Tibial nerve (tissue), 4 donors: ENCODE data around the gene ARMH2.

Source experiments
- CTCF ChIP-seq, 5 experiments: fragments of 200-600 bp in 3 of 5; fragments of 450-650 bp in 2 of 5; sonication (generic) in 3 of 5; IDR thresholded peaks; one replicate each; pipeline ENCODE4 v1.5.1; 2016 to 2019; ENCODE audit warnings: antibody characterized with exemption in 5 of 5, mild to moderate bottlenecking in 3 of 5, moderate library complexity in 2 of 5
- EP300 ChIP-seq, 2 donors: sonication (generic); formaldehyde crosslinking; IDR thresholded peaks; one replicate each; pipeline ENCODE4 v1.6.1; 2017; ENCODE audit warnings: antibody characterized with exemption in 2 of 2, mild to moderate bottlenecking in 1 of 2
- POLR2A ChIP-seq, 2 donors: fragments of 450-650 bp; IDR thresholded peaks; one replicate each; pipeline ENCODE4 v1.6.1; 2017; ENCODE audit warnings: antibody characterized with exemption in 2 of 2, mild to moderate bottlenecking in 2 of 2, moderate library complexity in 2 of 2

- no peak for TF ChIP-seq CTCF (IDR thresholded peaks at IDR 0.05)
- no peak for TF ChIP-seq EP300 (IDR thresholded peaks at IDR 0.05)
- TF ChIP-seq POLR2A (IDR thresholded peaks at IDR 0.05): no peak
Observed at GRCh38 chr6:24761193-24761835, 37.4 kb downstream of the ARMH2 start.
